GM21367 (cell line): ENCODE results near the gene KCNK7.

Source experiments
- ATAC-seq: cut with Tn5 transposase; IDR thresholded peaks from one replicate; pipeline ENCODE4 v1.9.1; 2021; ENCODE audit not compliant: unreplicated experiment

KCNK7 gene

DNA sequence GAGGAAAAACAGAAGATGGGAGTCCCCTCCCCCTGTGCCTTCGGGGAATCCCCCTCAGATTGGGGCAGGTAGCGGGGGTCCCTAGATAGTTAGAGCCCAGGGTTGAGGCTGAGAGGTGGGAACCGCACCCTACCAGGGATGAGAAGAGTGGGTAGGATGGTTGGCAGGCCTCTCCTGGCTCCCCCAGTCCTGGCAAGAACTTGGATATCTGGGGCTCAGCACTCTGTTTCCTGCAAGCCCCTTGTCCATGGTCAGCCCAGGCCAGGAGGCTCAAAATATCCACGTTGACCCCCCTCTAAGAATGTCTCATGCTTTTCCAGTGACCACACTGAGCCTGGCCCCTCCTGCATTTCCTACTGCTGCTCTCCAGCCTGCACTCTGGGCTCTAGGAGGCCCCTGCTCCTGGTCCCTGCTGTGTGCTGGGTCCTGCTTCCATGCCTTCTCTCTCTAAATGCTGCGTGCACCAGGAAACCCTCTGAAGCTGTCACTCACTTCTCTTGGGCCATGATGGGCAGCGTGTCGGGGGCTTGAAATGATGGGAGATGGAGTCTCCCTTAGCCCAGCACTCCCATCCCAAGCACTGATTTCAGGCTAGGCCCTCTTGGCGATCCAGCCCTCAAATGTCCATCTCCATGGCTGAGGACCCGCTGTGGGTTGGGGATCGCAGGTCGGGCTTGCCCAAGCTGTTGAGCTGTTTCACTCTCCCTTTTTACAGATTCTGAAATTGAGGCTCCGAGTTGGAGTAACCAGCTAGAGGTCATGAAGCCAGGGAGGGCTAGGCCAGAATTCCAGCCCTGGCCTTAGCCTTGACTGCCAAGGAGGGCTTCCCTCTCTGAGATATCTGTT lies 16.4 kb upstream of the KCNK7 start:
- no peak for ATAC-seq

DNA sequence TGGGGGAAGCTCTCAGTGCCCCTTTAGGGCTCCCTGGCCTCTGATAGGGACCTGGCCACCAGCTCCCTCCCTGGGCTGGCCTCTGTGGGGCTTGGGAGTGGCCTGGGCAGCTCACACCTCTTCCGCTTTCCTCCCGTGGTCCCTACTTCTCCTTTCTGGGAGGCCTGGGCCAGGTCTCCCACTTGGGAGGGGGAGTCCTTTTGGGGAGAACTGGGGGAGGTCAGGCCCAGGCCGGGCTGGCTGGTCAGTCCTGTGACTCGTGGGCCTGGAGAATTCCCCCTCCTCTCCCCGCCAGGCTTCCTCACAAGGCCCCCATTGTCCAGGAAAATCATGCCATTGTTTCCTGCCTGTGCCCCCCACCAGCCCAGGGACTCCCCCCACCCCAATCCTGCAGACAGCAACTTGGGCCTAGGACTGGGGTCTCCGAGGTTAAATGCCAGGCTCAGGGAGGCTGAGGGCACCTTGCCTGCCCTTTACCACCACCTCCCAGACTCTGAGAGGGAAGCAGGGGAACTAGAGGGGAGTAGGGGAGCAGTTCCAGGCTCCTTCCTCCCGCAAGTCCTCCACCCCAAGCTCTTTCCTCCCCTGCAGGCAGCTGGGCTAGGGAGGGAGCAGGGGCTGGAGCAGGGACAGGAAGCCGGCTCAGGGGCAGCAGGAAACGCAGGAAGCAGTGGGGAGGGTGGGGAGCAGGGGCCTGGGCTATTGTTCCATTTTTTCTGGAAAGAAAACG lies 15.6 kb upstream of the KCNK7 start:
- ATAC-seq = no peak

DNA sequence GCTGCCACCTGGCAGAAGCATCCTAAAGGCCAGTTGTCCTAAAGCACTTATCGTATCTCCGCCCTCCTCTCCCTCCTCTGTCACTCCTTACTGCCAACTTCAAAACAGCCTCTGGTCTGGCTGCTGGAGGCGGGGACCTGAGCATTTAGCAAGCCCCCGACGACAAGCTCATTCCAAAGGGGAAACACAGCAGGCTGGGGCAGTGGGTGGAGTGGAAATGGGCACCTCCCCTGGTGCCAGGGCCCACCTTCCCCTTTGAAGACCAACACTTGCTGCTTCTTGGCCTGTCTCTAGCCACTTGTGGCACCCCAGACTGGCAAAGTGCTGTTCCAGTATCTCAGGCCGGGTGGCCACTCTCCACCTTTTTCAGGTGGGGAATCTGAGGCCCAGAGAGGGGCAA lies 14.8 kb upstream of the KCNK7 start:
- ATAC-seq = no peak

DNA sequence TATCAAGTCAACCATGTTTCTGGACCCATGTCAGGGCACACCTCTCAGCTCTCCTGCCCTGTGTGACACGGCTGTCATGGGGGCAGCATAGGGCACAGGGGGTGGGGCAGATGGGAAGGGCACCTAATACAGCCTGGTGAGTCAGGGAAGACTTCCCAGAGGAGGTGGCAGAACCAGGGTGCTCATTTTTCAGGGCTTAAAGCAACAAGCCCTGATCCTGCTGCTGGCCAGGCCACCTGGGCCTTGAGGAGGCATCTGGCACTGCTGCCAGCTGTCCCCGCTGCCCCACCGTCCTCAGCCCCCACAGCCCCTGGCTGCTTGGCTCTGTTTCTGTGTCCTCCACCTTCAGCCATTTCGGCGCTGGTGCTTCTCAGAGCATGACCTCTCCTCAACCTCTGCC lies 14.1 kb upstream of the KCNK7 start:
- ATAC-seq = no peak

DNA sequence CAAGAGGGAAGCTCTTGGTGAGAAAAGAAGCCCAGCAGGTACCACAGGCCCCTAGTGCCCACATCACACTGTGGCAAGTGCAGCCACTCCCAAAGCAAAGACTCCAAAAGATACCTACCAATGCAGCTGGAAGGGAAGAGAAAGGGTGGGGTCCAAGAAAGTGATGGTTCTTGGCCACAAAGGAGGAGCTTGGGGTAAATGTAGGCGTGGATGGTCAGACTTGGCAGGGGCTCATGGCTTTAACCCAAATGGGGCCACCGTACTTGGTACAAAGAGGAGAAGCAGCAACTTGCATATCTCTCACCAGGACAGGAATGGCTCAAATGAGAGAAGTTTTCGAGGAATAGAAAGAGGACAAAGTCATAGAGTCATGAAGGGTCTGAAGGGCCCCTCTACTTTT lies 13.6 kb upstream of the KCNK7 start:
- ATAC-seq = no peak

DNA sequence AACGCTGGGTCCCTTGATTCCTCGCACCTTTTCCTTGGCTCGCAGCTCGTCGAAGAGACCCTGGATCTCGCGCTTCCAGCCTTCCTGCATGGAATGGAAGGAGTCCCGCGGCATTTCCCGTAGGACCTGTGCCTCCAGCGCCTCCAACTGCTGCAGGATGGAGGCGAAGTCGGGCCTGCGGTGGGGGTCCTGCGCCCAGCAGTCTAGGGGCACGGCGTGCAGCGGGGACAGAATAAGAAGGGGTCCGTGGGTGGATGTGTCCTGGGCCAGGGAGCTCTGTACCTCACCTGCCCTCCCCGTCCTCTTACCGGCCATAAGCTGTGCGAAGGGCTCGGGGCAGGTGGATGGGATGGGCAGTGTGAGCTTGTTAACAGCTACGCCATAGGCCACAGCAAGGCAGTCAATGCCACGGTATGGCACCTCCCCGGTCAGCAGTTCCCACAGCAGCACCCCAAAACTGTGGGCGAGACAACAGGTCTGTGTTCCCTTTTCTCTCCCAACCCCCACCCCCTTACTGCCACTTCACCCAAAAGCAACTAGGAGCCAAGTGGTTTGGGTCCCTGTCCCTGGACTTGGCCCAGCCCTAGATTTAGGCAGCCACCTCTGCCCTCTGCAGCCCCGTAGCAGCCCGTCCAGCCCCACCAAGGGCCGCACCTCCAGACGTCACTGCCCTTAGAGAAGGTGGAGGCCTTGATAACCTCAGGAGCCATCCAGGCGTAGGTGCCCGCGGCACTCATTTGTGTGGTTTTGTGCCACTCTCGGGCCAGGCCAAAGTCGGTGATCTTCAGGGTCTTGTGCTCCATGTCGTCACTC lies 12.2 kb upstream of the KCNK7 start:
- no peak for ATAC-seq

DNA sequence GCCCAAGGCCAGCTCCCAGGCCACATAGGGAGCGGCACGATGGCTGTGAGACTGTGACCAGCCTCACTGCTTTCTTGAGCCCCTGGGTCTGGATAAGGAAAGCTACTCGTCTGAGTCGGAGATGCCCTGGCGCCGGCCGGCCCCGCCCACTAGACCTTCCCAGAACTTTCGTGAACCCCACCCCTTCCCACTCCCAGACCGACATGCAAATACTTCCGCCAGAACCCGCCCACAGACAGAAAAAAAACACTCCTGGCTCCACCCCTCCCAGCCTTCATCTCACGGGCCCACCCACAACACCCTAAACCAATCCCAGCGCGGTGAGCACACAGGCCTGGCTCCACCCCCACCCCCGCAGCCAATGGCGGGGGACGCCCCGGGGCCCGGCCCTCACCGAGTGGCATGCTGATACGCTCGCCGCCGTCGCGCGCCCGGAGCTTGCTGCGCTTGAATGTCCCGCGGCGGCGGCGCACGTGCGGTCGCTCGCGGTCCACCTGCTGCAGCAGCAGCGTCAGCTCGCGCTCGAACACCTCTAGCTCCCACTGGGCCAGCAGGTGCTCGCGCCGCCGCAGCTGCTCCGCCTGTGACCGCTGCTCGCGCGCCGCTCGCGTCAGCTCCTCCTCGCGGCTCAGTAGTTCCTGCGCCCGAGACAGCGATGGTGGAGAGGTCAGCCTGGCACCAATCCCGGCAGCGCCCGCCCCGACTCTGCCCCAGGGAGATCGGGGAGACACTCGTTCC lies 11.4 kb upstream of the KCNK7 start:
- no peak for ATAC-seq

DNA sequence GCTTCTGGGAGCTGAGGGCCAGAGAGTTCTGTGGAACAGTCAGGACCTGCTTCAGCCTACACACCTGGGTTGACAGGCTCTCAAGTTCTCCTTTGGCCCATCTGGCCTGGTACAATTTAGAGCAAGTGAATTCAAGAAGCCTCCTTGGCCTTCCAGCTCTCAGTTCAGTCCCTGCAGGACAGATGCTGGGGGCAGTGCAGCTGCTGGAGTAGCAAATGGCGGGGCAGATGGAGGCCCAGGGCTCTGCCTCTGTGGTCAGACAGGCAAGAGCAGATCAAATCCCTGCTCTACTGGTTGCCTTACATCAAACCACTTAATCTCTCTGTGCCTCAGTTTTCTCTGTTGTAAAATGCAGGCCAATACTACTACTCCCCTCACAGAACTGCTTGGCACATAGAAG lies 8.7 kb upstream of the KCNK7 start:
- ATAC-seq = no peak

DNA sequence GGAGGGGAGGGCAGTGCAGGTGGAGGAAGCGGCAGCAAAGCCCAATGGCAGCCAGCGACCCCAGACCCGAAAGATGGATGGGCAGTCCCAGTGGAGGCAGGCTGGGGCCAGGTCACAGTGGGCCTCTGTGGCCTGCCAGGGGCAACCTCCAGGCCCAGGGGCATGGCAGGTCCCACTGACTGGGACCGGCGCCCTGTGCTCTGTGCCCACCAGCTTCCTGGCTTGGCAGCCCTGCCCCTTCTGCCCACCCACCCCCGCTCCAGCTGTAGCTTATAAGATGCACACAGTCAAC lies 4.3 kb upstream of the KCNK7 start:
- no peak for ATAC-seq

DNA sequence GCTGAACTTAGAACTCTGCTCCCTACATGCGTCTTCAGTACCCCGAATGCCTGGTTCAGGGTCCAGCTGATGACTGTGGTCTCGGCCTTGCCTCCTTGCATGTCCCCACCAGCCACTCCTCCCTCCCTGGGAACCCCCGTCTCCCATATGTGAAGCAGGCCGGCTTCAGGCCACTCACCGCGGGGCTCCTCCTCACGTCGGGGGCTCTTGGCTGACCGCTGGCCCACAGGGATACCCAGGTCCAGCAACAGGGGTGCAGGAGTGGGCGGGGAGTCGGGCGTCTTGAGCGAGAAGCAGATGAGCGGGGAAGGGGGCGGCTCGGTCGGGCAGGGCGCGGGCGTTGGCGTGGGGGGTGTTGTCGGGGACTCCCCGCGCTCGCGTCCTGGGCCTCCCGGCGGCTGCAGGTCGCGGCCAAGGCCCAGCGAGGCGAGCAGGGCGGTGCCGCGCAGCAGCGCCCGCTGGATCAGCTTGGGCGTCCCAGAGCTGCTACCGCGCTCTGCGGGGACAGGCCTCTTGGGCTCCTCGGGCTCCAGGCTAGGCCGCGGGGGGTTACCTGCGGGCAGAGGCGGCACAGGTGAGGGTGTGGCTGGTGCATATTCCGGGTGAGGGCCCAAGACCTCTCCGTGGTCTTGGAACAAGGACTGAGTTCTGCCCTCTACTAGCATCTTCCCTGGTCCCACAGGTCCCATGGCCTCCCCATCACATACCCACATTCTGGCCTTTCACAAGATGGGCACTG lies 3.8 kb upstream of the KCNK7 start:
- ATAC-seq = no peak

DNA sequence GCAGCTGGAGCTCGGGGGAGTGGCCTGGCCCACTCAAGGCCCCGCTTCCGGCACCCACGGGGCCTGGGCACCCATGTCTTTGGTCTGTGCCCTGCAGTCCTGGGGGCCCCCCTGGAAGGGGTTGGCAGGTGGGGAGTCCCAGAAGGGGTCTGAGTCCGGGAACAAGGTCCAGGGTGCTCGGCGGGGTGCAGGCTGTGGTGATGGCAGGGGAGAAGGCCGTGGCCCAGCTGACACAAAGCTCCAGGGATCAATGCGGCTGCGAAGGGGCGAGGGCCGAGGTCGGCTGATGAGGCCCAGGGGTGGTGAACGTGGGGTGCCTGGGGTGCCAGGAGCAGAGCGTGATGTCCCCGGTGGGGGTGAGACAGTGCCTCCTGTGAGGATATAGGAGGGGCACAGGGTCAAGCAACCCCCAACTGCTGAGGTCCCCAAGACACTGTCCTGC lies 2.7 kb upstream of the KCNK7 start:
- no peak for ATAC-seq

DNA sequence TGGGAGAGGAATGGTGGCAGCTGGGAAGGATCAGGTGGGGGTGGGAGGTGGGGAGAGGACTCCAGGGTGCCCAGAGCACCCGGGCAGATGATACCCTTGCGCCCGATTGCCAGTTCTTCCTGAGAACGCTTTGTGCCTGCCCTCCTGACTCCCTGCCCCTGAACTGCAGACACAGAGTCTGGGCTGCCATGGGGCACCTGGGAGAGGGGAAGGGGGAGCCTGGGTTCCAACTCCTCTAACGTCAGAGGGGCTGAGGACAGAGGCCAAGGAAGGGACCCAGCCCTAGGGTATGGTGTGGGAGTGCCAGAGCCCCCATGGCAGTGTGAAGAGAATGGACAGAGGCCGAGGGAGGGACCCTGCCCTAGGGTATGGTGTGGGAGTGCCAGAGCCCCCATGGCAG lies 920 bp upstream of the KCNK7 start:
- no peak for ATAC-seq

DNA sequence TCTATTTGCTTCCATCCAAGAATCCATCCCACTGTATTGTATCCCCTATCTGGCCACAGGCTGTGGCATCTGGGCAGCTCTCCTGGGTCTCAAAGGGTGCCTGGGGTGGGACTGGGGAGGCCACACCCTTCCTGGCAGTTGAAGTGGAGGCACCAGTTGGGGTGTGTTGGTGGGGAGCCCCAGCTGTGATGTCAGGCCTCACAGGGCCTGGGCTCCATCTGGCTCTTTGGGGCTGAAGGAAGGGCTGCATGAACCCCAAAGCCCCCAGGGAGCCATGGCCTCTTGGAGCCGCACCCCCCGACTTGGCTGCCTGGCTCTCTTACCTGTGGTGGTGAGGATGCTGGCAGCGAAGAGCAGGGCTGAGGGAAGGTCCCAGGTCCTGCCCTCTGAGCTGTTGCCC lies 469 bp downstream of the KCNK7 start:
- no peak for ATAC-seq

DNA sequence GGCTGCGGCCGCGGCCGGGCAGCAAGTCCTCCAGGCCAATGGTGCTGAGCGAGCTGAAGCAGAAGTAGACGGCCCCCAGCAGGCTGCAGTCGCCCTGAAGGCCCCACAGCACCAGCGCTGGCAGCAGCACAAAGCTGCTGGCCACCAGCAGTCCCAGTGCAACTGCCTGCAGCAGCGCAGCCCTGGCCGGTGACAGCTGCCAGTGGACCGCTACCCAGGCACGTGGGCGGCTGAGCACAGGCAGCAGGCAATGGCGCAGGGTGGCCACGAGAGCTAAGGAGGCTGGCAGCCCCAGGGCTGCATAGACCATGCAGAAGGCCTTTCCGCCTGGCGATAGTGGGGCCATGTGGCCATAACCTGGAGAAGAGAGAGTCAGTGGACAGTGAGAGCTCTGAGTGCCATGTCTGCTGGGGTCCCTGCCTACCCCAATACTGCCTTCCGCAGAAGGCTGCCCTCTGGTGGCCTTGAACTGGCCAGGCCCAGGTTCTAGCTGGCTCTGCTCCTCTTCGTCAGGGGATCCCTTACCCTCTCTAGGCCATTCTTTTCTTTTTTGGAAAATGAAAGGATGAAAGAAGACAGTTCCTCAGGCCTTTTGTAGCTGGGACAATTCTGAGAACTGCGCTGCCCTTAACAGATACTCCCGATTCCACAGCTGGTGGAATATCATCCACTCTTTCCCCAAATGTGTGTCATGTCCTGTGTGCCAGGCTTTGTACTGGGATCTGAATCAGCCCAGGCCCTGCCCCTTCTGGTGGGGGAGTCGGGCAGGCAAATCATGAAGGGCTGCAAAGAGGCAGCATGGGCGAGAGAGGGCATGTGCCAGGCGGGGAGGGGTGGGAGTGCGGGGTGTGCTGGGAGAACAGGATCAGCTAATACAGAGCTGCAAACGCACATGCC lies 1.8 kb downstream of the KCNK7 start:
- ATAC-seq = no peak

DNA sequence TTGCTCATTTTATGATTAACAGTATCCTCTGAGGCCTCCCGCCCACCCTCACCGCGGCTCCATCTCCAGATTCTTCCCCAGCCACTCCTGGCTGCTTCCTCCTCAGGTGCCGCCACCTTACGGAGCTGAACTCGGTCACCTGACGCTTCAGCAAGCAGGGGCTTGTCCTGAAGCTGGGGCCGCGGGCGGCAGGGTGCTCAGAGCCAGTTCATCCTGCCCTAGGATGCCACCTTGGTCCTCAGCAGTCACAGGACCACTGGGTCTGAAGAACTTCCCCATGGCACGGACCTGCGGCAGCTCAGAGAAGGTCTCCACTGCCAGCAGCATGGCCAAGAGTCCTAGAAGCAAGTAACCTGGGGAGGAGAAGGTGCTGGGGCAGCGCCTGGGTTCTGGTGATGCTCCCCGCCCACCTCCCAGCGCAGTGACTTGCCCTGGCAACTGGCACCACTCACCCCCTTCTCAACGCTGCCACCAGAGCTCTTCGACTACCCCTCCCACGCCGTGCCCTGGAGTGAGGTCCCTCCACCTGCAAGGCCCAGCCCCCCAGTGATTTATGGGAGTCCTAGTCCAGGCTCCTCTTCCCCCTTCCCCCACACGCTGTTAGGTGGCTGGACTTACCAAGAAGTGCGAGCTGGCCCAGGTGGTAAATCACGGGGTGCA lies 2.6 kb downstream of the KCNK7 start:
- ATAC-seq = no peak

DNA sequence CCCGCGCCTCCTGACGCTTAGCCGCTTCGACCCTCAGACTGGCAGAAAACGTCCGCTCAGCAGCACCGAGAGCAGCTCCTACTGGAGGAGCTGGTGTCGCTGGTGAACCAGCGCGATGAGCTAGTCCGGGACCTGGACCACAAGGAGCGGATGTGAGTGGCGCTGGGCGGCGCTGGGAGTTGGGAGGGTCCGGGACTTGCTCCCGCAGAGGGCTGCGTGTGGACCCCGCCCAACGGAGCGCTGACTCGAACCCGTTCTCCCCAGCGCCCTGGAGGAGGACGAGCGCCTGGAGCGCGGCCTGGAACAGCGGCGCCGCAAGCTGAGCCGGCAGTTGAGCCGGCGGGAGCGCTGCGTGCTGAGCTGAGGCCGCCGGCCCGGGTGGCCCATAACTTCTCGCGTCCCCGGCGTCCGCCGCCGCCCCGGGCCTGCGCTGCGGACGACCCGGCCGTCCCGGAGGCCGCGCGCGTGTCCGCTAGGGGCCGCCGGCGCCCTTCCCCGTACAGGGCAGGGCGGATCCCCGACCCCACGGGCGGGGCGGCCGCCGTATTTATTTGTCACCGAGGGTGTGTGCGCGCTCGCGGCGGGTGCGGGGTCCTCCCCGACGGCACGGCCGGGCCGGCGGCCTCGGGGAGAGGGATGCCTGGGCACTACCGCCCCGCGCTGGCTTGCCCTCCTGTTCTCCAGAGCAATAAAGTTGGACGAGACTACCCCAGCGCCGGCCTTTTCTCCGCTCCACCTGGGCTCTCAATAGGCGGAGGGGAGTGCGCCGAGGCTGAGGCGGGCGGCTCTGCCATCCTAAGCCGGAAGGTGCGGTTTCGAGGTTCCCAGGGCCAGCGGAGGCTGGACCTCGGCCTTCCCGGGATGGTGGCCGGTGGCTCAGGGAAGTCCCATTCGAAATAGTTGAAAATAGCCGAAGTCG lies 3.4 kb downstream of the KCNK7 start:
- ATAC-seq = no peak

DNA sequence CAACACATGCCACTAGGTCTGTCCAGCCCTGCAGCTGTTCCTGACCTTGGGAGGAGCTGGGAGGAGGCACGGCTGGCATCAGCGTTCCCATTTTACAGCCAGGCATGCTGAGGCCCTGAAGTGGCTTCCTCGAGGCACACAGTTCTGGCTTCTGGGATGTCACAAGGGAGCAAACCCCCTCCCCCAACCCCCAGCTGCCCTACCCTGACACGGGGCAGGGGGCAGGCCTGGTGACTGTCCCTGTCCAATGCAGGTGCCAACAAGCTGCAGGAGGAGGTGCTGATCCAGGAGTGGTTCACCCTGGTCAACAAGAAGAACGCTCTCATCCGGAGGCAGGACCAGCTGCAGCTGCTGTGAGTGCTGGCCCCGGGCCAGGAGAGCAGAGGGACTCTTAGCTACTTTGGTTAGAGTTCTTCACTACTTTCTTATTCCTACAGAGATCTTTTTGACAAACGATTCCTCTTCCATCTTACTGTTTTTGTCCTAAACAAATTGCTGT lies 5.3 kb downstream of the KCNK7 start:
- ATAC-seq = no peak
